ENCODE measurements around the gene CBLC. TPM values are rescaled to one million over a fixed set of nuclear protein-coding genes. Genes with fewer than 3 reads are reported as not detected.

The CBLC gene
- total RNA-seq, 3 donors from 2014 or later (not counting 1 experiment from before 2014, with no cell fraction given) = not detected

GRCh38 chr19:44845612-44846454, 68.1 kb downstream of the CBLC start, which contains the start of gene NECTIN2:
TSS of gene NECTIN2 (plus strand) at chr19:44846297. CDS start at chr19:44846526, 229 bp downstream.
- H3K9me3 ChIP-seq (ENCODE audit: control insufficient read depth, insufficient read depth, low read length) = no peaks in the 10 kb centered on the region
- peaks cover 39% of the 10 kb centered on the region for H3K4me1 ChIP-seq (ENCODE audit: control insufficient read depth, insufficient read depth, low read length)
- no peaks in the 10 kb centered on the region for H3K36me3 ChIP-seq (ENCODE audit: control insufficient read depth, insufficient read depth, low read length)
- ATAC-seq (peak; percentile 73 to 86 (median 75)), DNase-seq (peak; percentile 74 to 86)
- H3K27ac ChIP-seq (ENCODE audit: low read length) = no peak within 1 kb of the TSS
- H3K4me1 Mint-ChIP-seq = peaks cover 17 to 33% of the 10 kb centered on the region in 2 donors
- H3K9me3 Mint-ChIP-seq = no peaks in the 10 kb centered on the region
- under 1% methylated on average over 67 of the region's 67 CpGs for WGBS (ENCODE audit: insufficient coverage)
- H3K4me3 ChIP-seq (ENCODE audit: low read length) = peak within 1 kb of the TSS; percentile 42
- H3K36me3 Mint-ChIP-seq = no peaks in the 10 kb centered on the region
- TF ChIP-seq CTCF (IDR thresholded peaks at IDR 0.05) = no peak
- intact Hi-C loops (cut with micrococcal nuclease) = loop anchor here (1.0 to 10.0 kb wide), 4 partner anchors 46 to 151 kb away; partner anchors contain the start of gene CEACAM16
- peak within 1 kb of the TSS; percentile 88 for H3K4me3 Mint-ChIP-seq
- H3K27me3 ChIP-seq (ENCODE audit: control insufficient read depth, insufficient read depth, low read length) = peaks cover 13% of the 10 kb centered on the region
- peaks cover 0 to 20% of the 10 kb centered on the region in 2 donors for H3K27me3 Mint-ChIP-seq (ENCODE audit: low read depth in 2 of 2)
- peak within 1 kb of the TSS; percentile 35 to 61 for H3K27ac Mint-ChIP-seq

GRCh38 chr19:44846455-44847143, 68.9 kb downstream of the CBLC start:
- peaks cover 0 to 20% of the 10 kb centered on the region in 2 donors for H3K27me3 Mint-ChIP-seq (ENCODE audit: low read depth in 2 of 2)
- intact Hi-C loops (cut with micrococcal nuclease) = loop anchor here (5.0 to 10.0 kb wide), 2 partner anchors 124 to 152 kb away; partner anchors contain the start of gene CEACAM16
- Histone ChIP-seq H3K4me1 (ENCODE audit: control insufficient read depth, insufficient read depth, low read length) (peaks cover 39% of the 10 kb centered on the region), H3K36me3 (ENCODE audit: control insufficient read depth, insufficient read depth, low read length) (no peaks in the 10 kb centered on the region), H3K27me3 (ENCODE audit: control insufficient read depth, insufficient read depth, low read length) (peaks cover 13% of the 10 kb centered on the region), H3K4me3 (ENCODE audit: low read length) (peak overlapping the region; percentile 42), H3K9me3 (ENCODE audit: control insufficient read depth, insufficient read depth, low read length) (no peaks in the 10 kb centered on the region), H3K27ac (ENCODE audit: low read length) (no peak overlapping the region)
- ATAC-seq = no peak
- H3K27ac Mint-ChIP-seq = peak overlapping the region; percentile 25 to 61
- H3K4me3 Mint-ChIP-seq = peak overlapping the region; percentile 88
- H3K36me3 Mint-ChIP-seq = no peaks in the 10 kb centered on the region
- no peaks in the 10 kb centered on the region for H3K9me3 Mint-ChIP-seq
- under 1% methylated on average over 46 of the region's 51 CpGs for WGBS (ENCODE audit: insufficient coverage)
- DNase-seq = peak in 1 of 2 donors; percentile 18
- no peak for TF ChIP-seq CTCF (IDR thresholded peaks at IDR 0.05)
- H3K4me1 Mint-ChIP-seq = peaks cover 17 to 28% of the 10 kb centered on the region in 2 donors

- Mint-ChIP-seq H3K27ac (peak overlapping the region; percentile 25 to 61), H3K36me3 (no peaks in the 10 kb centered on the region), H3K27me3 (ENCODE audit: low read depth in 2 of 2) (peaks cover 0 to 20% of the 10 kb centered on the region in 2 donors), H3K4me1 (peaks cover 17 to 27% of the 10 kb centered on the region in 2 donors), H3K9me3 (no peaks in the 10 kb centered on the region), H3K4me3 (peak overlapping the region; percentile 88)
- Histone ChIP-seq H3K27ac (ENCODE audit: low read length) (no peak overlapping the region), H3K4me3 (ENCODE audit: low read length) (peak overlapping the region; percentile 42), H3K4me1 (ENCODE audit: control insufficient read depth, insufficient read depth, low read length) (peaks cover 39% of the 10 kb centered on the region), H3K9me3 (ENCODE audit: control insufficient read depth, insufficient read depth, low read length) (no peaks in the 10 kb centered on the region), H3K27me3 (ENCODE audit: control insufficient read depth, insufficient read depth, low read length) (peaks cover 13% of the 10 kb centered on the region), H3K36me3 (ENCODE audit: control insufficient read depth, insufficient read depth, low read length) (no peaks in the 10 kb centered on the region)
- ATAC-seq = no peak
- no peak for TF ChIP-seq CTCF (IDR thresholded peaks at IDR 0.05)
- WGBS (ENCODE audit: insufficient coverage) = 3% methylated on average over 43 of the region's 47 CpGs
- intact Hi-C loops (cut with micrococcal nuclease) = loop anchor here (5.0 to 10.0 kb wide), 2 partner anchors 125 to 153 kb away; partner anchors contain the start of gene CEACAM16
- DNase-seq = peak in 1 of 2 donors; percentile 32
Observed at GRCh38 chr19:44847144-44848035, 69.7 kb downstream of the CBLC start.

All from natural killer cell (primary cell).